Measurements from ENCODE around the gene HDLBP.
A peak's percentile ranks its signal among the peaks of the same experiment; 100 is the strongest.
"Not testable (repeated sequence)": the region's sequence is repeated elsewhere in the genome, so short reads cannot be mapped to it uniquely, and the experiment has no call there.

Gene HDLBP

DNA sequence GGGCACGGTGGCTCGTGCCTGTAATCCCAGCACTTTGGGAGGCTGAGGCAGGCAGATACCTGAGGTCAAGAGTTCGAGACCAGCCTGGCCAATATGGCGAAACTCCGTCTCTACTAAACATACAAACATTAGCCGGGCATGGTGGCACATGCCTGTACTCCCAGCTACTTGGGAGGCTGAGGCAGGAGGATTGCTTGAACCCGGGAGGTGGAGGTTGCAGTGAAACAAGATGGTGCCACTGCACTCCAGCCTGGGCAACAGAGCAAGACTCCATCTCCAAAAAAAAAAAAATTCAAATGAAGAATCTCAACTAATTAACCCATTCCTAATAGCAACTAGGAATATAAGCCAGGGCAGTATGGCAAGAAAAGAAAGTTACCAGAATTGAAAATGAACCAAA, 37.2 kb downstream of the HDLBP start:
- not testable (repeated sequence) for DNase-seq (ENCODE audit: low read depth in 2 of 2)

DNA sequence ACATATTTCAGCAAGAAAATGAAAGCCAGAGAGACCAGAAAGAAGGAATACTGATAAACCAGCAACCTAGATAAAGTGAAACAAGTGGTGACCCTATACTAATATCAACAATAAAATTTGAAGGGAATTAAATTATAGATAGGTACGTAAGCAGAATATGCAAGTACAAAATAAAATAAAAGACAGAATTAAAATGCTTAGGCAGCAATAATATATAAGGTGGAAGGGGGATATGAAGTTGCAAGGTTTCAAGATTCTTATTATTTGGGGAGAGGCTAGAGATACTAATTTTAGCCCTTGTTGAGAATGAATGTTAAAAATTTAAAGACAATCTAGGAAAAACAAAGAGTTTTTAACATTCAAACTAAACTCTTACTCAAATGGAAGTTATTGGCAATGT, 39.6 kb downstream of the HDLBP start:
- no peak for DNase-seq (ENCODE audit: low read depth in 2 of 2)

DNA sequence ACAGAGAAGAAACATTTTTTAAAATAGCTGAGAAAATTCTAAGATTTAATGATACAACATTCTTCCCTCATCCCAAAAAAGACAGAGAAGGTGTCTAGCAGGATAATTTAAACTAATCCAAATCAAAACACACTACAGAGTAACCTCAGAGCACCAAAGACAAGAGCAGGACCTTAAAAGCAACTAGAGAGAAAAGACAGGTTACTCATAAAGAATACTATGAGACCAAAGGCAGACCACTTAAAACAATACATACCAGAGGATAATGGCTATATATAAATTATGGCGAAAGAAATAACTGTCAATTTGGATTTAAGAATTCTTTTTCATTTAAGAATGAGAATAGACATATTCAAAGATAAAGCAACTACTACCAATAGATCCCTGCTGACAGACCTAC, 40.0 kb downstream of the HDLBP start:
- no peak for DNase-seq (ENCODE audit: low read depth in 2 of 2)

DNA sequence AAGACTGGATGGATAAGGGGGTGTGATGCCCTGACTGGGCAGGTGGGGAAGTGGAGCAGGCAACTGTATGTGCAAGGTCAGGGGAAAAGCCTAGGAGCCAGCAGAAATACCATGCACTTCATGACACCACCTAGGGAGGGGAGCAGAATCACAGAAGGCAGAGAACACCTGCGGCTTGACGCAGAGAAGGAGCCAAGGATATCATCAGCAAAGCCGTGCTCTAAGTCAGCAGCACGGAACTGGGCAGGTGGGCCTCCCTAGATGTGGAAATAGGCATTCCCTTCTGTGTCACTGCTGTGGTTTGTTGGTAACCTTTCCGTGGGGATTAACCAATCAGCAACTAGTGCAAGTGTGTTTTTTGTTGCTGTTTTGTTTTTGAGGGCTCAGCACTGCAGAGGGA, 41.3 kb downstream of the HDLBP start:
- no peak for DNase-seq (ENCODE audit: low read depth in 2 of 2)

DNA sequence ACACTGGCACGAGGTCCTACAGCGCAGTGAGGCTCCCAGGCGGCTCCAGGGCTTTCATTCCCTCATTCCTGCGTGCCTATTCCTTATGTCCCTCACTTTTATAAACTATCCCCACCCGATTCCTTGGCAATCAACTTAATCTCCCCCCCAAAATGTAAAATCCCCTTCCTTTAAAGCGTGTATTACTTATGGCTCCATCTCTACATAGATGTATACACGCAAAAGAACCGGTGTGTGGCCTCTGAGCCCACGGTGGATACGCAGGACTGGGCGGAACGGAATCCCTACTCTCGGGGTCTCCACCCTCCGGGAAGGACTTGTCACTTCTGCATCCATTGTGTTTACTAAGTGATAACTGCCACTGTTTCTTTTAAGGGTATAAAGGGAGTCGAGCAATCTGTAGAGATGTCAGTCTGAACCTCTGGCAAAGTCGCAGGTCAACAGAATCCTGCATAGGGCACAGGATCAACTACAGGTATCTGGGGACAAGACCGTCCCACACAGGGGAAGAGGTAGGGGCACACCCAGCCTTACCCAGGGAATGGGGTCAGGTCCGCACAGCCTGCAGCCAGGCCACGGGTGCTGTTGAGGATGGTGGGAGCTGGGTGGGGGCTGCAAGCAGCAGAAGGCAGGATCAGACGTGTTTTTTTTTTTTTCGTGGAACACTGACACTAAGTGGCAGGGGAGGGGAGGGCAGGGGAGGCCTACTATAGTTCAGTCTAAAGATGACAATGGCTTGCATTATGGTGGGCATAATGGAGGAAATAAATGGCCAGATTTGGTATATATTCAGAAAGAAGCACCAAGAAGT, 42.1 kb downstream of the HDLBP start:
- DNase-seq (ENCODE audit: low read depth in 2 of 2) = no peak

DNA sequence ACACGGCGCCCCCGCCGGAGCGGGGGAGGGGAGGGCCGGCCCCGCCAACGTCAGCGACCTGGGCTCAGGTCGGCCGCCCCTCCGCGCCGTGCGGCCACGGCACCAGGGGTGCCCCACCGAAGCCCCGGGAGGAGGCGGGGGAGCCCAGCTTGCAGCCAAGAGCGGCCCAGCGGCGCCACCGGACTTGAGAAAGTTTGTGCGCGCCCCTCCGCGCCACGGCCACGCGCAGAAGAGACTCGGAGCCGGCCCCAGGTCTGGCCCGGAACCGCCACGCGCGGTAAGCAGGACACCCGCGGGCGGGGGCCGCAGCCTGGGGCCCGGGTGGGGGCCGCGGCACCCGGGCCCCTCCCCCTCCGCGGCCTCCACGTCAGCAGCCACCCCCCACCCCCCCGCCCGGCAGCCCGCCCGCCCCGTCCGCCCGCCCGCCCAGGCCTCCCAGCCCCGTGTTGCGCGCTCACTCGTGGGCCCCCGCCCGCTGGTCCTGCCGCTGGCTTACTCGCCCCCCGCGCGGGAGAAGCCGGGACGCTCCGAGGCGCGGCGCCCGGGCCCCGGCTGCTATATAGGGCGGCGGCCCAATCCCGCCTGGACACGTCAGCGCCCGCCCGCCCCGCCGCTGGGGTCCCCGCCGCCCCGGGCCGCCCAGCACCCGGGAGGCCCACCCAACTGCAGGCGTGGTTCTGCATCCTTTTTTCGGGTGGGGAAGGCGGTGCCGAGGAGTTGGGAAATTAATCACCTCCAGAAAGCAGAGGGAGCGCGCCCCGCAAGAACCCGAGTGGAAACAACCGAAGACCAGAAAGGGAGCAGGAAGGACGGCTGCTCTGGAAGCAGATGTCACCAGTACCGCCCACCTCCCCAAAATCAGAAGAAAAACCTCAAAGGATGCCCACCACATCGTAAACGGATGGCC, 42.9 kb downstream of the HDLBP start:
- DNase-seq (ENCODE audit: low read depth in 2 of 2) = peak; percentile 62 to 64

DNA sequence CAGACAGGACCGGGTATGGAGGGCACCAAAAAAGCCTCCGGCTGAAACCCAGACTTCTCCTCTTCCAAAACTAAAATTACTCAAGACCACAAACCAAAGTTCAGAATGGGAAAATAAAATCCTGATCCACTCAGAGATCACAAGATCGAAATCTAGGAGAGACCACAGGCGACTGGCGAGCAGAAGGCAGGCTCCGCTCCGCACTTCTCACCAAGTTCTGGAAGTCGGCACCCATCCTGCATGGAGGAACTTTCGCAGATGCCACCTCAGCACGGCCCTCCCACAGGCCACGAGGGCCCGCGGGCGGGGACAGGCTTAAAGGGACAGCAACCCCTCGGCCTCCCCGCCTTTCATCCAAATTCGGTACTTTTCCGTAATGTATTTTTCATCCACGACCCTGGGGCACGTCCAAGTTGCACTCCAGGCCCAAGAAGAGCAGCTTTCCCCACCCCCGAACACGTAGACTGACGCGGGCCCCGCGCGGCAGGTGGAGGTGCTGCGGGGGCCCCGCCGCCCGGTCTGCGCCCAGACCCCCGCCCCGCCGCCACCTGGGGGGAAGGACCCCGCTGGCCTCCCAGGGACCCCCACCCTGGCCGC, 43.7 kb downstream of the HDLBP start:
- DNase-seq (ENCODE audit: low read depth in 2 of 2) = peak; percentile 43 to 44

DNA sequence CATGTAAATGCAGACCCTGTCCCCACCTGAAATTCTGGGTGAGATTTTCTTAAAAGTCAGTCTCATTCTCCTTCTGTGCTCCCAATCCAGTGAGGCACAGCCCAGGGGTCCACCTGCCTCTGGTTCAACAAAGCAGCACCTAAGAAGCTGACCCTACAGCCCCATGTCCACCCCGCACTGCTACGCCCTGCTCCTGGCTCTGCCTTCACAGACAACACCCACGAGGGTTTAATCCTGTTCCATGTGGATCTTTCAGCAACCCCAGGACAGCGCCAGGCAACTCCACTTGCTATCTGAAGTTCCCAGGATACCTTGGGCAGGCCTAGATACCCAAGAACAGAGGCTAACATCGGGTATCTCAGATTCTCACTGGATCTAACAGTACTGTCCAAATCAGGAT, 44.9 kb downstream of the HDLBP start:
- no peak for DNase-seq (ENCODE audit: low read depth in 2 of 2)

DNA sequence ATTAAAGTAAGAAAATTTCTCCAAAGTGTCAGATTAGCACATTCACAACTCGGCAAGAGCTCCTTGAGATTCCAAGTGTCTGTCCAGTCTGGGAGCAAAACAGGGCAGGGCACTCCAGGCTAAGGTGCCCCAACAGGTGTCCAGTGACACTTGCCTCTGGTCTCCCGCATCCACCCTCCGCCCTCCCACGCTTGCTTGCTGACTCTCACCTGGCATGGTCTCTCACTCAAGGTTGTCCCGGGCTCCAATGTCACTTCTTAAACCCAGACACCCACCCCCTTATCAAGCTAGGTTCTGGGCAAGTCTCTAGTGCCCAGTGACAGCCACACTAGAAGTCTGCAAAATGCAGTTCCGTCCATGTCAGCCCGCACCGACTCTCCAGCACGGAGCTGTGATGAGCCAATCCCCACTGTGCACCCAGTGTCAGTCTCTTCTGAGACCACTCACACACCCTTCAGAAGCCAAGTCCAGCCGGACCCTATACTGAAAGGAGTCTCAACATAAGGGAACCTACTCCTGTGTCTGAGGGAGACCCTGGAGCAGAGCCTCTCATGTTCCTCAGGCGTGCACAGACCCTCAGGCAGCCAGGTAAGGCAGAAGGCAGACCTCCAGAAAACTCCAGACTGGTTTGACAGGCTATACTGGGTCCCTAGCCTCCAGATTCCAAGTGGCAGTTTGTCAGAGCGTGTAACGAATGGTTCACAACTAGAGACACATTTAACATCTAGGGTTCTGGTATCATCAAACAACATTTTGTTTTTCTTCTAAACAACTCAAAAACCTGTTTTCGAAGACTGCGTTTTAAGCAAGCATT, 45.6 kb downstream of the HDLBP start:
- no peak for DNase-seq (ENCODE audit: low read depth in 2 of 2)

DNA sequence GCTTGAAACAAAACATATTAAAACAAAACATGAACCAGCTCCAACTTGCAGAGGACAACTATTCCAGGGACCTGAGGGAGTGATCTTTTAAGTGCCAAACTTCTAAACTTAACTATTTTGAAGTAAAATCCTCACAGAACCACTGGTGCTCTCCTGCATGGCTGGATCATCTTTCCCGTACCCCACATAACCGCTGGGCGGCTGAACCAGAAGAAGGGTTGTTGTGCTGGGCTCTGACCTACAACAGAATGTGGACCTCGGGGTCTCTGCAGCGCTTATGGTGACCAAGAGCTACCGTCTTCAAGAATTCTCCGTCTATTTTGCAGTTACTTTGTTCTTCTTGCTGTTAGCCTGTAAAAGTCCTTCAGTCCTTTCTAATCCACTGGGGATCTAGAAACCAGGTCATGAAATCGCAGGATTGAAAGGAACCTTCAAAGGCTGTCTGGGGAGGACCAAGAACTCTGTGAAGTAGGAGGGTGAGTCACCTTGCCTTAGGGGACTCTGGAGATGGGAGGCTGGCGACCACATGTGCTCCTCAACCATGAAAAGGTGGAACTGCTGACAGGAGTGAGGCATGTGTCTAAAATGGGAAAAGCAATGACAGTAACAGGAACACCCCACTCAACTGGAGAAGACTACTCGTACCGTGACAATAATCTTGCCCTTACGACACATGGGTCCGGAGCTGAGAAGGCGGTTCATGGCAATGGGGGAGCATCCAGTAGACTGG, 46.6 kb downstream of the HDLBP start:
- DNase-seq (ENCODE audit: low read depth in 2 of 2) = peak in 1 of 2 experiments; percentile 10

DNA sequence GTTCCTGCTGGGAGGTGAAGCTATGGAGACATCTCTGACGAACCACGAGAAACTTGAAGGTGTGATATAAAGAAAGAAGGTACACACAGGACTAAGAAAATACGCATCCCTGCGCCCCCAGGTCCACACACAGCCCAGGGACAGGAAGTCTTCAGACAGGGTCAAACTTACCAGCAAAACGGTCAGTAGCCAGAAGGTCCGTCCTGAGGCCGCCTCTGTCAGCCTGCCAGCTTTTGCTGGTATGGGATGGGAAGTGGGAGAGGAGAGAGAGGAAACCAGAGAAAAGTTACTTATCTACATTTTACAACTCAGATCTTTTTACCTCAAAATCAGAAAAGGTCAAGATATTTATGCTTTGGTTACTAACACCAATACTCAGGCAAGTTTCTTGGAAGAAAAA, 47.2 kb downstream of the HDLBP start:
- DNase-seq (ENCODE audit: low read depth in 2 of 2) = no peak

DNA sequence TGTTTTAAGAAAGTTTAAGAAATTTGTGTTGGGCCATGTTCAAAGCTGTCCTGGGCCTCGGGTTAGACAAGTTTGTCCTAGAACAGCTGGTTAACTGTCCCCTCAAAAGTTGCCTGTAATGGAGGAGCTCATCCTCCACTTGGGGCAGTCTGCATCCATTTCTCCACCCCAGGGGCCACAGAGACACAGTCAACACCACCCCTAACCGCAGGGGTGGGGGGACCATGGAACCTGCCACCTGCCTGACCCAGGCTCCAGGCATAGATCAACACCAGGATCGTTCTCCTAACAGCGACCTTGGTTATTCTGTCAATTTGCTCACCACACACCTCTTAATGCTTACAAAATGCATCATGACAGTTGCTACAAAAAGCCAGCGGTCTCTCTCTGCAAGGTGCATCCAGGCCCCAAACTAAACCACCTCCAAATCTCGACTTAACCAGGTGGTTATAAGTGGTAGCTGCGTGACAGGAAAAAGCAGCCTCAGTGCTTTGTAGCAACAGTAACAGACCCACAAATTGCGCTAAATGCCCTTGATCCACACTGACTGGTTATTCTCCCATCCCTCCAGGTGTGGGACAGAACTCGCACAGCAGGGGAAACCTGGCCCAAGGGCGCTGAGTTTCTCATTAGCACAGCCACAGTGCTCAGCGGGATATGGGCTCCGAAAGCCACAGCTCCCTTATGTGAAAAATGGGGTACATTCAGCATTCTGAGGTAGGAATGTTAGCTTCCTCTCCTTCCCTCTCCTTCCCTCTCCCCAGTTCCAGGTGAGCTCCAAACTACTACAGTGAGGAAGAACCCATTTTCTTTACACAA, 48.0 kb downstream of the HDLBP start:
- no peak for DNase-seq (ENCODE audit: low read depth in 2 of 2)

DNA sequence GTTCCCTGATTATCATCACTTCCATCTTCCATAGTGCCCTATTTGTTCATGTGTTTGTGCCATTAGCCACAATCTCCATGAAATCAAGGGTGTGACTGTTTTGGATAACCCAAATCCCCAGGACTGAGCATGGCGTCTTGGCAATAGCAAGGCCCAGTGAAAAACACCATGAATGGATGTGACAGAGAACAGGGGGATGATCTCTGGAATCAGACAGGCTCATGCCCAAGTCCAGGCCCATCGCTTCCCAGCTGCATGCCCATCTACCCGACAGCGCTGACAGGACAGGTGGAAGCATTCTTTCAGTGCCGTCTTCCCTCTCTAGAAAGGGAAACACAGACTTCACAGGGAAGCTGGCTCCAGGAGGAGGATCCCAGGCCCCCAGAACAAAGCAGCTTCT, 50.0 kb downstream of the HDLBP start:
- DNase-seq (ENCODE audit: low read depth in 2 of 2) = no peak

DNA sequence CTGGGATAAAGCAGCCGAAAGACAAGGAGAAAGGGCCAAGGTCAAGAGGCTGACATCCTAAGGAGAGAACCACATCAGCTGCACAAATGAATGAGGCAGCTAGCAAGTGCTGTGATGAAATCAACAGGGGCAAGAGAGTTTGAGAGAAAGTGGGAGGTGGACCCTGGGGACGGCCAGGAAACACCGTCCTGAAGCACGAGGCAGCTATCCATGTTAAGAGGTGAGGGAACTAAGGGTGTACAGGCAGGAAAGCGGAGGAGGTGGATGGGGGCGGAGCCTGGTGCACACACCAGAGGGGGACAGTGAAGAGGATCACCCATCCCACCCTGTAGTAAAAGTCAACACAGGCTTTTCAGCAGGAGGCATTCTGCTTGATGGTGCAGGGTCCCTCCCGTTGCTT, 52.4 kb downstream of the HDLBP start:
- no peak for DNase-seq (ENCODE audit: low read depth in 2 of 2)

DNA sequence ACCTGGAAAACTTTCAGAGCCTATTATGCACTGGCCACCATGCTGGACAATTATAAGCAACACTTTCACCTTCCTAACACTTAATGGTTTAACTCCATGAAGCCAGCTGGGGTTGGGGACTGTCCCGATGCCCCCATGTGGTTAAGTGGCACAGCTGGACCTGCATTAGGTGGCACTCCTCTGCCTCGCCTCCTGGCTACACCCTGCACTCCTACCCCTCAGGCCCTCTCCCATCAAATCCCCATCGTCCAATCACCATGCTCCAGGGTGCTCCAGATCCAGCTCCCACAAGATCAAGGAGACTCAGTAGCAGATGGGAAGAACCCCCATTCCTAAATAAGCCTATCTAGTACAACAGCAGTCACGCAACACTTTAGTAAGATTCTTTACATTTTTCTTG, 53.8 kb downstream of the HDLBP start:
- no peak for DNase-seq (ENCODE audit: low read depth in 2 of 2)

DNA sequence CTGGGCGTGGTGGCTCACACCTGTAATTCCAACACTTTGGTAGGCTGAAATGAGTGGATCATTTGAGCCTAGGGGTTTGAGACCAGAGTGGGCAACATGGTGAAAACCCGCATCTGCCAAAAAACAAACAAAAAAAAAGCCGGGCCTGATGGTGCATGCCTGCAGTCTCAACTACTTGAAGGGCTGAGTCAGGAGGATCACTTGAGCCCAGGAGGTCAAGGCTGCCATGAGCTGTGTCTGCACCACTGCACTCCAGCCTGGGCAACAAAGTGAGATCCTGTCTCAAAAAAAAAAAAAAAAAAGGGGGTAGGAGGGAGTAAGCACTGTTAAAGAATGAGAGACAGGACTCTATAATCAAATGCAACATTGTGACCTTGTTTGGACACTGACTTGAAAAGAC, 54.6 kb downstream of the HDLBP start:
- no peak for DNase-seq (ENCODE audit: low read depth in 2 of 2)

DNA sequence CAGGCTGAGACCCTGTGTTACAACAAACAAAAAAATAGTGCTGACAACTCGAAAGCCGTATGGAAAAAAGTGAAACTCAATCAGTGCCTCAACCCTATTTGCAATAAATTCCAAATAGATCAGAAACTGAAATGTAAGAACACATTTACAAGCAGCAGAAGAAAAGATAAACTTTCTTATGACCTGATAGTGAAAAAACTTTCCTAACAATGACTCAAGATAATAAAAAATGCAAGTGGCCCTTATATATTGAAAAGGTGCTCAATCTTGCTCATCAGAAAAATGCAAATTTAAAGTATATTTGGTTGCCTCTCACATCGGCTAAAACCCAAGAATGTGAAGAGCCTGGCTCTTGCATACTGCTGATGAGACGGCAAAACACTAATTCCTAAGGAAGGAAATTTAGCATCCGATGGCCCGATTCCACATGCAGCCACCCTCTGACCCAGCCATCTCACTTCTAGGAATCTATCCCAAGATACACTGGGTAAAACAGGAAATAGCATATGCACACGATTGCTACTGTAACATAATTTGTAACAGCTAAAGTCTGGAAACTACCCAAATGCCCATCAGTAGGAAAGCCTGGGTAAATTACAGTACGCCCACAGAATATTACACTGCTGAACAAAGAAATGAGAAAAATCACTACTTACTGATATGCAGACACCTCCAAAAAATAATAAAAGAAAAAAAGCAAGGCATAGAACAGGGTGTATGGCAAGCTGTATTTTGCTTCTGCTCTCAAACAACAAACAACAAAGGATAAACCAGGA, 56.8 kb downstream of the HDLBP start:
- DNase-seq (ENCODE audit: low read depth in 2 of 2) = no peak

DNA sequence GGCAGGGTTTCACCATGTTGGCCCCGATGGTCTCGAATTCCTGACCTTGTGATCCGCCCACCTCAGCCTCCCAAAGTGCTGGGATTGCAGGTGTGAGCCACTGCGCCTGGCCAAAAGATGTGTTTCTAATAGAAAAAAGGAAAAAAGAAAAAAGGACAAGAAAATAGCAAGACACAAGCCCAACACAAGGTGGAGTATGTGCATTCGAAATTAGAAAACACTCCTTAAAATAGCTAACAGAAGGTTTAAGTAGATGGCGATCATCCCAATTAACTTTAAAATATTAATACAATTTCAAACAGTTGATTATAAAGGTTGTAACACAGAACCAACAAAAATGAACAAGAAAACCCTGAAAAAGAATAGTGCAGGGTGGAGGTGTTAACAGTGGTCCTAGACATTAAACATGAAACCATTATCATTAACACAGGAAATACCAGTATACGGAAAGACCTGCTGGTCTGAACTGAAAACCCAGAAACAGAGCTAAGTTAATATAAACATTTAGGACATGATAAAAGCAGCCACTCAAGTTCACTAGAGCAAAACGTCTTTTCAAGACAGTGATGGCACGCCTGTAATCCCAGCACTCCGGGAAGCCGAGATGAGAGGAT, 57.9 kb downstream of the HDLBP start:
- DNase-seq (ENCODE audit: low read depth in 2 of 2) = no peak

DNA sequence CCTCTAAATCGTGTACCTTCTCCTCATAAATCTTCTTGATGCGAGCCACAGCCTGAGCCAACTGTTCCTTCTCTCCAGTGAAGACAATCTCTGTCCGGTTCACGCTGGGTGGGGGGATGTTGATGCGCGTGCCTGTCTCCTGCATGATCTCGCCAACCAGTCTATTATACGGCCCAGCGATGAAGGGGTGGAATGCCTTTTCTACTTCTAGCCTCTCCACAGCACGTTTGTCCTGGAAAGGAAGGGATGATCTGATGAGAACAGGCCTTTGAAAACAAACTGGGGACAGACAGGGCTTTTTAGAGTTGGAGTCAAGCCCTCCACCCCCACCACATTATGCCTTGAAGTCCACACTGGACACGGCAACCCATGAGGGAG, 59.3 kb downstream of the HDLBP start:
- DNase-seq (ENCODE audit: low read depth in 2 of 2) = no peak
